Breast epithelium (tissue), 3 donors: ENCODE measurements around the gene WWC1.

ENCODE experiments used
- CTCF ChIP-seq, 3 donors: fragments of 450-650 bp; IDR thresholded peaks; one replicate each; pipeline ENCODE4 v1.5.1; 2016 to 2017; ENCODE audit warnings: antibody characterized with exemption in 3 of 3, mild to moderate bottlenecking in 3 of 3, moderate library complexity in 3 of 3
- POLR2A ChIP-seq: fragments of 450-650 bp; IDR thresholded peaks from one replicate; pipeline ENCODE4 v1.6.1; 2016; ENCODE audit warnings: antibody characterized with exemption, mild to moderate bottlenecking, moderate library complexity

- no peak for TF ChIP-seq POLR2A
- no peak for TF ChIP-seq CTCF (IDR thresholded peaks at IDR 0.05)
These were observed 51.5 kb downstream of the WWC1 start for GRCh38 chr5:168342985-168343384.
